Activated CD8-positive, alpha-beta T cell treated with anti-CD3 and anti-CD28 coated beads for 36 hours (primary cell): ENCODE results near the gene ARF6. TPM values are rescaled to one million over a fixed set of nuclear protein-coding genes. Genes with fewer than 3 reads are reported as not detected.
"Not testable (repeated sequence)": the region's sequence is repeated elsewhere in the genome, so short reads cannot be mapped to it uniquely, and the experiment has no call there.

ENCODE experiments used
- ATAC-seq: fragments of 200-7000 bp; cut with Tn5 transposase; one replicate; pipeline ENCODE4 v1.10.0; 2021; ENCODE audit warnings: mild to moderate bottlenecking, moderate library complexity
- CTCF ChIA-PET: fragments of 350-600 bp; sonication (Branson Sonifier 250); formaldehyde crosslinking; loops from one replicate; lab custom pipeline; 2021; ENCODE audit warnings: antibody characterized with exemption; lab: Charles Lee
- POLR2A ChIA-PET: fragments of 350-600 bp; sonication (Branson Sonifier 250); formaldehyde crosslinking; loops from one replicate; lab custom pipeline; 2021; ENCODE audit warnings: antibody characterized with exemption; lab: Charles Lee
- DNase-seq: peaks from one replicate; pipeline ENCODE4 v3.0.0-alpha.2; 2020
- H3K27ac Mint-ChIP-seq: one replicate; pipeline ENCODE4 v1.8.0; 2021; ENCODE audit warnings: mild to moderate bottlenecking, mixed read lengths
- H3K27me3 Mint-ChIP-seq: one replicate; pipeline ENCODE4 v1.8.0; 2021; ENCODE audit warnings: mixed read lengths
- H3K36me3 Mint-ChIP-seq: one replicate; pipeline ENCODE4 v1.8.0; 2021; ENCODE audit warnings: low read depth, mixed read lengths
- H3K4me1 Mint-ChIP-seq: one replicate; pipeline ENCODE4 v1.8.0; 2021; ENCODE audit warnings: low read depth, mixed read lengths
- H3K4me3 Mint-ChIP-seq: one replicate; pipeline ENCODE4 v1.8.0; 2021; ENCODE audit warnings: mild to moderate bottlenecking, moderate library complexity, mixed read lengths
- H3K9me3 Mint-ChIP-seq: one replicate; pipeline ENCODE4 v1.8.0; 2021; ENCODE audit warnings: mixed read lengths
- intact Hi-C: fragments of 100-400 bp; cut with micrococcal nuclease; formaldehyde crosslinking; loops from one replicate; pipeline ENCODE4 v1.10.0; 2022
- total RNA-seq, 2 experiments: library from RNA; stranded (reverse); gene quantifications; one replicate each; pipeline ENCODE4 v1.2.3, GENCODE V29; 2021
- TF ChIP-seq, protein P1 (sequence below): fragments of 200-600 bp; IDR thresholded peaks from one replicate; pipeline ENCODE4 v1.8.0; 2022; ENCODE audit warnings: antibody characterized with exemption, mild to moderate bottlenecking

Gene ARF6
- total RNA-seq, 2 experiments from 2014 or later = 170 TPM

DNA sequence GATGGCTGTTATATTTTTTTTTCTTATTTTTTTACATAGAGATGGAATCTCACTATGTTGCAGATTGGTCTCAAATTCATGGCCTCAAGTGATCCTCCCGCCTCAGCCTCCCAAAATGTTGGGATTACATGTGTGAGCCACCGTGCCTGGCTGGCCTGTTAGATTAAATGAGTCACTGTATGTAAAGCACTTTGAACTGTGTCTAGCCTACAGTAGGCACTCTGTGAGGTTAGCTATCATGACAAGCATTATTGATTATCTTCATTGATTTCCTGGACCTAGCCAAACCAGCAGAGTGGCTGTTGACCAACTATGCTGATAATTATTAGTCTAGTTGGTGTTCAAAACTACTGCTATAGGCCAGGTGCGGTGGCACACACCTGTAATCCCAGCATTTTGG lies 42.6 kb downstream of the ARF6 start:
- Mint-ChIP-seq H3K27me3 (no peaks in the 10 kb centered on the region), H3K4me1 (peaks cover 18% of the 10 kb centered on the region), H3K9me3 (peaks cover 23% of the 10 kb centered on the region), H3K4me3 (no peak overlapping the region), H3K36me3 (peaks cover 15% of the 10 kb centered on the region), H3K27ac (no peak overlapping the region)
- intact Hi-C loops = no loop called here
- POLR2A ChIA-PET = no interaction called here
- TF ChIP-seq, protein P1, sequence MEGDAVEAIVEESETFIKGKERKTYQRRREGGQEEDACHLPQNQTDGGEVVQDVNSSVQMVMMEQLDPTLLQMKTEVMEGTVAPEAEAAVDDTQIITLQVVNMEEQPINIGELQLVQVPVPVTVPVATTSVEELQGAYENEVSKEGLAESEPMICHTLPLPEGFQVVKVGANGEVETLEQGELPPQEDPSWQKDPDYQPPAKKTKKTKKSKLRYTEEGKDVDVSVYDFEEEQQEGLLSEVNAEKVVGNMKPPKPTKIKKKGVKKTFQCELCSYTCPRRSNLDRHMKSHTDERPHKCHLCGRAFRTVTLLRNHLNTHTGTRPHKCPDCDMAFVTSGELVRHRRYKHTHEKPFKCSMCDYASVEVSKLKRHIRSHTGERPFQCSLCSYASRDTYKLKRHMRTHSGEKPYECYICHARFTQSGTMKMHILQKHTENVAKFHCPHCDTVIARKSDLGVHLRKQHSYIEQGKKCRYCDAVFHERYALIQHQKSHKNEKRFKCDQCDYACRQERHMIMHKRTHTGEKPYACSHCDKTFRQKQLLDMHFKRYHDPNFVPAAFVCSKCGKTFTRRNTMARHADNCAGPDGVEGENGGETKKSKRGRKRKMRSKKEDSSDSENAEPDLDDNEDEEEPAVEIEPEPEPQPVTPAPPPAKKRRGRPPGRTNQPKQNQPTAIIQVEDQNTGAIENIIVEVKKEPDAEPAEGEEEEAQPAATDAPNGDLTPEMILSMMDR = no peak
- CTCF ChIA-PET = no interaction called here
- no peak for DNase-seq
- ATAC-seq = no peak

DNA sequence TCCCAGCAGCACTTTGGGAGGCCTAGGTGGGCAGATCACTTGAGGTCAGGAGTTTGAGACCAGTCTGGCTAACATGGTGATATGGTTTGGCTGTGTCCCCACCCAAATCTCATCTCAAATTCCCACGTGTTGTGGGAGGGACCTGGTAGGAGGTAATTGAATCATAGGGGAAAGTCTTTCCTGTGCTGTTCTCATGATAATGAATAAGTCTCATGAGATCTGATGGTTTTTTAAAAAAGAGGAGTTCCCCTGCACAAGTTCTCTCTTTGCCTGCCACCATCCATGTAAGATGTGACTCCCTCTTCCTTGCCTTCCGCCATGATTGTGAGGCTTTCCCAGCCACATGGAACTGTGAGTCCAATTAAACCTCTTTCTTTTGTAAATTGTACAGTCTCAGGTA lies 43.4 kb downstream of the ARF6 start:
- not testable (repeated sequence) for H3K27ac Mint-ChIP-seq

DNA sequence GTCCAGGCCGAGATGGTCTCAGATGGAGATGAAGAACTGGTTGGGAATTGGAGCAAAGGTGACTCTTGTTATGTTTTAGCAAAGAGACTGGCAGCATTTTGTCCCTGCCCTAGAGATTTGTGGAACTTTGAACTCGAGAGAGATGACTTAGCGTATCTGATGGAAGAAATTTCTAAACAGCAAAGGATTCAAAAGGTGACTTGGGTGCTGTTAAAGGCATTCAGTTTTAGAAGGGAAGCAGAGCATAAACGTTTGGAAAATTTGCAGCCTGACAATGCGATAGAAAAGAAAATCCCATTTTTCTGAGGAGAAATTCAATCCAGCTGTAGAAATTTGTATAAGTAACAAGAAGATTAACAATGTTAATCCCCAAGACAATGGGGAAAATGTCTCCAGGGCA lies 44.0 kb downstream of the ARF6 start:
- H3K36me3 Mint-ChIP-seq = peaks cover 15% of the 10 kb centered on the region
- CTCF ChIA-PET = not testable (repeated sequence)

More for the DNA sequence above, 43.4 kb downstream of the ARF6 start:
- H3K4me3 Mint-ChIP-seq, DNase-seq, intact Hi-C loops, H3K27me3 Mint-ChIP-seq, CTCF ChIA-PET, ATAC-seq: not testable (repeated sequence)
- POLR2A ChIA-PET = interaction anchor here (1.5 kb wide), 1 partner anchor 14 kb away, joined by 3 read pairs; no protein-coding TSS in a partner anchor
- H3K36me3 Mint-ChIP-seq = peaks cover 15% of the 10 kb centered on the region
- H3K9me3 Mint-ChIP-seq = peaks cover 23% of the 10 kb centered on the region
- peaks cover 21% of the 10 kb centered on the region for H3K4me1 Mint-ChIP-seq

DNA sequence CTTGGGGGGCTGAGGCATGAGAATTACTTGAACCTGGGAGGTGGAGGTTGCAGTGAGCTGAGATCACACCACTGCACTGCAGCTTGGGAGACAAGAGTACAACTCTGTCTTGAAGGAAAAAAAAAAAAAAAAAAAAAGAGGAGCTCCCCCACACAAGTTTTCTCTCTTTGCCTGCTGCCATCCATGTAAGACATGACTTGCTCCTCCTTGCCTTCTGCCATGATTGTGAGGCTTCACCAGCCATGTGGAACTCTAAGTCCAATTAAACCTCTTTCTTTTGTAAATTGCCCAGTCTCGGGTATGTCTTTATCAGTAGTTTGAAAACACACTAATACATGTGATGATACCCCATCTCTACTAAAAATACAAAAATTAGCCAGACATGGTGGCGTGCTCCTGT lies 46.3 kb downstream of the ARF6 start:
- ATAC-seq, DNase-seq, H3K4me3 Mint-ChIP-seq, H3K27ac Mint-ChIP-seq, intact Hi-C loops, H3K27me3 Mint-ChIP-seq: not testable (repeated sequence)
- H3K4me1 Mint-ChIP-seq = peaks cover 39% of the 10 kb centered on the region
- CTCF ChIA-PET = interaction anchor here (0.5 to 1.4 kb wide), 2 partner anchors 13 to 847 kb away, joined by 3 to 7 read pairs; no protein-coding TSS in a partner anchor
- H3K9me3 Mint-ChIP-seq = peaks cover 36% of the 10 kb centered on the region
- H3K36me3 Mint-ChIP-seq = peaks cover 25% of the 10 kb centered on the region
- POLR2A ChIA-PET = interaction anchor here (2.2 to 4.8 kb wide), 2 partner anchors 12 to 63 kb away, joined by 10 to 18 read pairs; no protein-coding TSS in a partner anchor

More for the DNA sequence above, 44.0 kb downstream of the ARF6 start:
- H3K27ac Mint-ChIP-seq, H3K27me3 Mint-ChIP-seq, H3K4me3 Mint-ChIP-seq, DNase-seq, intact Hi-C loops, ATAC-seq: not testable (repeated sequence)
- Mint-ChIP-seq H3K4me1 (peaks cover 24% of the 10 kb centered on the region), H3K9me3 (peaks cover 23% of the 10 kb centered on the region)
- POLR2A ChIA-PET = interaction anchor here (1.5 kb wide), 1 partner anchor 13 kb away, joined by 3 read pairs; no protein-coding TSS in a partner anchor

DNA sequence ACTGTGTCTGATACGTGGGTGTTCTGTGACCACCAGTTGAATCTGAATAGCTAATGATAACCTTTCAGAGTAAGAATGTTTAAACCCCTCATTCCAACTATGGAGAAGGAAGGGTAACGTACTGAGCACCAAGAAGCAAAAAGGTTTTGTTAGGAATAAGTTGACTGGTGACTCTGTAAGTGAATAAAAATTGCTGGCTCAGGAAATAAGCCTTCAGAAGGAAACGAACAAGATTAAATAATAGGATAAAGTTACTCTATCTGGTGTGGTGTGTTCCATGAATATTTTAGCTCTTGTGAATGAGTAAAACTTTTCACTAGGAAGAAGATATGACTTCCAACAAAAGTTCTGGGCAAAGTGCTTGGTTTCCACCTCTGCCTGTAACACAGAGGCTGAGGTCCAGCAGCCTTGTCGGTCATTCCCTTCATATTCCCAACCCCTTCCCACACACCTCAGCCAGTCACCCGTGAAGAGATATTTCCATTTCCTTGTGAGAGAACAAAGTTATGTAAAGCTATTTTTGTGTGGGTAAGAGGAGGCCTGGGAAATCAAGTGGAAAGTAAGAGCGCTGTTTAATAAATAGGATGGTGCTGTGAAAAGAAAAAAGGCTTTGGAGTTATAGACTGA lies 47.1 kb downstream of the ARF6 start:
- peaks cover 36% of the 10 kb centered on the region for H3K9me3 Mint-ChIP-seq
- ATAC-seq = no peak
- peaks cover 25% of the 10 kb centered on the region for H3K36me3 Mint-ChIP-seq
- ChIA-PET POLR2A (interaction anchor here (0.6 to 4.8 kb wide), 5 partner anchors 11 to 76 kb away, joined by 3 to 18 read pairs (median 7); no protein-coding TSS in a partner anchor), CTCF (interaction anchor here (0.5 to 1.4 kb wide), 6 partner anchors 13 to 846 kb away, joined by 3 to 7 read pairs (median 4); no protein-coding TSS in a partner anchor)
- no peak for DNase-seq
- H3K27ac Mint-ChIP-seq = peak overlapping the region; percentile 78
- no peak overlapping the region for H3K4me3 Mint-ChIP-seq
- H3K27me3 Mint-ChIP-seq = no peaks in the 10 kb centered on the region
- peaks cover 43% of the 10 kb centered on the region for H3K4me1 Mint-ChIP-seq
- TF ChIP-seq, protein P1 = no peak
- intact Hi-C loops = loop anchor here (5.0 kb wide), 1 partner anchor 33 kb away; no protein-coding TSS in a partner anchor

DNA sequence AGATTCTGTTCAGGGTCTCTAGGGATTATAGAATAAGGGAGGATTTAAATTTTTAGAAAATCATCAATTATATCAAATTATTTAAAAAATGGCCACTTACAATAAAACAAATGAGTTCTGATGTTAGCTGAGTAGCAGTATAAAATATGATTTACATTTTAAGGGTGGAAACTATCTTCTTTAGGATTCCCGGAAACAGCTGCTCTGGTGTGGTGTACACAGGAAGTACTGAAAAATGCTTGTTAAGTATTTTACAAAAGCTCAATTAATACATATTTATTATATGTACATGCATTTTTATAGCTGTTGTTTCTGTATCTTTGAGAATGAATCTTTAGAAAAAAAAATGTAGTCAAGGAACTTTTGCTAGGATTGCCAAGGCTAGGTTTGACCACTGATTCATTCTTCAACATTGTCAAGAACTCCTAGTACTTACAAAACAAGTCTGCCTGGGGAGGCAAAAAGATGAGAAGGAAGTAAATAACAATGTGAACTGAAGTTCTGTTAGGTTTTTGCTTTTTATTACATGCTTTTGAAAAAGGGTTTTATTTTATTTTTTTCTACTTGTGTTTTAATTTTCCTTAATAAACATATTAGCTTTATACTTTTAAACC lies 48.0 kb downstream of the ARF6 start:
- DNase-seq (no peak), ATAC-seq (no peak)
- H3K4me3 Mint-ChIP-seq = no peak overlapping the region
- peaks cover 36% of the 10 kb centered on the region for H3K9me3 Mint-ChIP-seq
- ChIA-PET CTCF (interaction anchor here (1.0 to 1.4 kb wide), 5 partner anchors 35 to 79 kb away, joined by 3 to 6 read pairs (median 4); no protein-coding TSS in a partner anchor), POLR2A (interaction anchor here (0.6 to 4.8 kb wide), 8 partner anchors 10 to 142 kb away, joined by 3 to 18 read pairs (median 4); no protein-coding TSS in a partner anchor)
- H3K27me3 Mint-ChIP-seq = no peaks in the 10 kb centered on the region
- peaks cover 25% of the 10 kb centered on the region for H3K36me3 Mint-ChIP-seq
- TF ChIP-seq, protein P1 = no peak
- intact Hi-C loops = loop anchor here (5.0 kb wide), 1 partner anchor 34 kb away; no protein-coding TSS in a partner anchor
- peaks cover 52% of the 10 kb centered on the region for H3K4me1 Mint-ChIP-seq
- H3K27ac Mint-ChIP-seq = peak overlapping the region; percentile 78
